ENCODE measurements around the gene MUC6. TPM values are rescaled to one million over a fixed set of nuclear protein-coding genes. Genes with fewer than 3 reads are reported as not detected.

MUC6 gene
- total and polyA plus RNA-seq, 4 donors = 1.3 to 2.2 TPM; not detected in 2

DNA sequence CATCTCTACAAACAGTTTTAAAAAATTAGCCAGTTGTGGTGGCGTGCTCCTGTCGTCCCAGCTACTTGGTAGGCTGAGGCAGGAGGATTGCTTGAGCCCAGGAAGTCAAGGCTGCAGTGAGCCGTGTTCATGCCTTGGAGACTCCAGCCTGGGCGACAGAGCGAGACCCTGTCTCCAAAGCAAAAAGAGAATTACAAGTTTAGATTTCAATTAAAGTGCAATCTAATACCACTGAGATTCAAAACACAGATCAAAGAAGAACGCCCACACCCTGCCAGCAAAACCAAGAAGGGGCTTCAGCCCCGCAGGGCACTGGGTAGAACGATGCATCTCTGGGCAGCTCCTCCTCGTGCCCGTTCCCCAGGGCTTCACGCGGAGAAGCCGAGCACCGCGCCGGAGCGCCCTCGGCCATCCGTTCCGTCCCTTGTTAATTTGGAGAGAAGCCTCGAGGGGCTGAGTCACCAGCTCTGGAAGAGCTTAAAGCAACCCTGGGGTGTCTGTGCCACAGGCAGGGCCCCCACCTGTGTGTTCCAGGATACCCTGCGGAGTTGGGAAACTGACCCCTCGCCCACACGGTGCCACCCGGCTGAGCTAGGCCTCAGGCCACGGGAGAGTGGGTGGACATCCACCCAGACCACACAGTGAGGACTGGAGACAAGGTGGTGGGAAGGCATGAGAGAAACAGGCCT is 63.9 kb downstream of the MUC6 start:
- H3K4me1 ChIP-seq (ENCODE audit: control insufficient read depth, insufficient read depth, low read length) = peaks cover 31% of the 10 kb centered on the region
- no peaks in the 10 kb centered on the region for H3K27me3 ChIP-seq (ENCODE audit: control insufficient read depth, insufficient read depth, low read length)
- no peak overlapping the region for H3K27ac ChIP-seq (ENCODE audit: low read depth, low read length)
- WGBS (ENCODE audit: insufficient coverage) = 97% methylated on average over 26 of the region's 26 CpGs
- DNase-seq (ENCODE audit: low read depth in 4 of 6, low spot score in 6 of 6) = no peak
- peaks cover 93% of the 10 kb centered on the region for H3K36me3 ChIP-seq (ENCODE audit: control insufficient read depth, insufficient read depth, low read length)
- no peak overlapping the region for H3K4me3 ChIP-seq (ENCODE audit: low read depth, low read length)
- H3K9me3 ChIP-seq (ENCODE audit: control insufficient read depth, insufficient read depth, low read length) = no peaks in the 10 kb centered on the region

DNA sequence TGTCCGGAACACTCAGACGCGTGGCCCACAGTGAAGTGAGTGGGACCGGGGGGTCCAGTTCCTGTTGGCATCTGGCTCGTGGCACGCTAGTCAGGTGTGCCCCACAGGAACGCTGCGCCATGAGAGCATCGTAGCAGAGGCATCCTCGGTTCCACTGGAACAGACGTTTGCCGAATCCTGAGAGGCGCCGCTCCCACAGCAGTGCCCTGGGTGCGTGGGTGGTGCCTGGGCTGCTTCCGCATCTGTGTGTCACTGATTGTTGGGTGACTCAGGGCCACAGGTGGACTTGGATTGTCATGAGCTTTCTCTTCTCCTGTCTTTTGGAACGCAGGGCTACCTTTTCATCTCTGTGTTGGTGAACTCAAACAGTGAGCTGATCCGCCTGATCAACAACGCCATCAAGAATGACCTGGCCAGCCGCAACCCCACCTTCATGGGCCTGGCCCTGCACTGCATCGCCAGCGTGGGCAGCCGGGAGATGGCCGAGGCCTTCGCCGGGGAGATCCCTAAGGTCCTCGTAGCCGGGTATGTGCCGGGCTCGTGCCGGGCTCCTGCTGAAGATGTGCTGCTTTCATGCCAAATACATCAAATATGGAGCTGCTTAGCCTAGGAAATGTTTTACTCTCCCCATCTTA is 64.7 kb downstream of the MUC6 start:
- Histone ChIP-seq H3K27me3 (ENCODE audit: control insufficient read depth, insufficient read depth, low read length) (no peaks in the 10 kb centered on the region), H3K27ac (ENCODE audit: low read depth, low read length) (no peak overlapping the region), H3K36me3 (ENCODE audit: control insufficient read depth, insufficient read depth, low read length) (peaks cover 85% of the 10 kb centered on the region), H3K4me3 (ENCODE audit: low read depth, low read length) (no peak overlapping the region), H3K9me3 (ENCODE audit: control insufficient read depth, insufficient read depth, low read length) (no peaks in the 10 kb centered on the region), H3K4me1 (ENCODE audit: control insufficient read depth, insufficient read depth, low read length) (peaks cover 22% of the 10 kb centered on the region)
- no peak for DNase-seq (ENCODE audit: low read depth in 4 of 6, low spot score in 6 of 6)
- 98% methylated on average over 26 of the region's 31 CpGs for WGBS (ENCODE audit: insufficient coverage)

DNA sequence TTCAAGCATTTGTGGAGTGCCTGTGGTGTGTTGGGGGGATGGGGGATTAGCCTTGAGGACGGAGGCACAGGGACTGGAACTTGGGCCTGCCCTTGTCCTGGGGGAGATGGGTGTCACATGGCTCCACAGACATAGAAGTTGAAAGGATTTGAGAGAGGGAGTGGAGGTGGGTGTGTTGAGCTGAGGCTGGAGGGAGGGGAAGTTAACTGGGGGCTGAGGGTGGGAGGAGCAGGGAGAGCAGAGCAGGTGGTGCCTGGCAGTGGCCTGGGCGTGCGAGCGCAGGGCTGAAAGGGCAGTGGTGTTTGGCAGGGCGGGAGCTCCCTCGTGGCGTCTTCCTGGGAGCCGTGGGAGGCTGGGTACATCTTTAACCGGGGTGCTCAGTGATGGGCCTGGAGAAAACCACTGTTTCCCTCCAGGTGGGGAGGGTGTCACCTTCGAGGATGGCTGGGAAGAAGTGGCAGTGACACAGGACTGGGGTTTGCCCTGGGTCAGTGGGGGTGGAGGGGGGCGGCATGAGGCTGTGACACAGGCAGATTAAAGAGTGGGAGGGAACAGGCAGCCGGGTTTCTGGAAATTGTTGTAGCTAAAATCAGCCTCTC is 65.3 kb downstream of the MUC6 start:
- peaks cover 78% of the 10 kb centered on the region for H3K36me3 ChIP-seq (ENCODE audit: control insufficient read depth, insufficient read depth, low read length)
- DNase-seq (ENCODE audit: low read depth in 4 of 6, low spot score in 6 of 6) = no peak

DNA sequence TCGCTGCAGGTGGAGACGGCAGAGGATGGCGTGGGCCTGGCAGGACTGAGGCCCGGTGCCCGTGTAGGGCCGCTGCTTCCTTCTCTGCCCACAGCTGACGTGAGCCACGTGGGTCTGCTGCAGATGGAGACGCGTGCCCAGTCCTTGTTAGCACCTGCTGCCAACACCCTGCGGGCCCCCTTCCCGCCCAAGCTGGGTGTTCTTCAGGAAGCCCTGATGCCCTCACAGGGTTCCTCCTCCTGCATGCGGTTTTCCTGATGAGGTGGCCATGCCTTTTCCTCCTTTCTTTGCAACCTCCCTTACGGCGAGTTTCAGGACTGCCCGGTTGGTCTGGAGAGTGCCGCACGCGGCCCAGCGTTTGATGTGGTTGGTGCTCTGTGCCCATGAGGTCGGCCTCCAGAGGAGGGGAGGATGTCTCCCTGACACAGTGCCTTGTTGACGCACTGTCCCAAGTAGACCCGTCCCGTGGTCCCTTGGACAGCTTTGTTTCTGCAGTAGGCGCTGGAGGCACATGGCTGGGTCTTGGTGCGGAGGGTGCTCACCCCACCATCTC is 66.1 kb downstream of the MUC6 start:
- H3K4me3 ChIP-seq (ENCODE audit: low read depth, low read length) = no peak overlapping the region
- no peak for DNase-seq (ENCODE audit: low read depth in 4 of 6, low spot score in 6 of 6)
- no peaks in the 10 kb centered on the region for H3K27me3 ChIP-seq (ENCODE audit: control insufficient read depth, insufficient read depth, low read length)
- peaks cover 15% of the 10 kb centered on the region for H3K4me1 ChIP-seq (ENCODE audit: control insufficient read depth, insufficient read depth, low read length)
- H3K9me3 ChIP-seq (ENCODE audit: control insufficient read depth, insufficient read depth, low read length) = no peaks in the 10 kb centered on the region
- WGBS (ENCODE audit: insufficient coverage) = 87% methylated on average over 17 of the region's 26 CpGs
- no peak overlapping the region for H3K27ac ChIP-seq (ENCODE audit: low read depth, low read length)
- H3K36me3 ChIP-seq (ENCODE audit: control insufficient read depth, insufficient read depth, low read length) = peaks cover 72% of the 10 kb centered on the region

More for the DNA sequence above, 65.3 kb downstream of the MUC6 start:
- H3K4me1 ChIP-seq (ENCODE audit: control insufficient read depth, insufficient read depth, low read length) = peaks cover 20% of the 10 kb centered on the region
- 95% methylated on average over 11 of the region's 12 CpGs for WGBS (ENCODE audit: insufficient coverage)
- H3K4me3 ChIP-seq (ENCODE audit: low read depth, low read length) = no peak overlapping the region
- no peak overlapping the region for H3K27ac ChIP-seq (ENCODE audit: low read depth, low read length)
- no peaks in the 10 kb centered on the region for H3K9me3 ChIP-seq (ENCODE audit: control insufficient read depth, insufficient read depth, low read length)
- no peaks in the 10 kb centered on the region for H3K27me3 ChIP-seq (ENCODE audit: control insufficient read depth, insufficient read depth, low read length)

DNA sequence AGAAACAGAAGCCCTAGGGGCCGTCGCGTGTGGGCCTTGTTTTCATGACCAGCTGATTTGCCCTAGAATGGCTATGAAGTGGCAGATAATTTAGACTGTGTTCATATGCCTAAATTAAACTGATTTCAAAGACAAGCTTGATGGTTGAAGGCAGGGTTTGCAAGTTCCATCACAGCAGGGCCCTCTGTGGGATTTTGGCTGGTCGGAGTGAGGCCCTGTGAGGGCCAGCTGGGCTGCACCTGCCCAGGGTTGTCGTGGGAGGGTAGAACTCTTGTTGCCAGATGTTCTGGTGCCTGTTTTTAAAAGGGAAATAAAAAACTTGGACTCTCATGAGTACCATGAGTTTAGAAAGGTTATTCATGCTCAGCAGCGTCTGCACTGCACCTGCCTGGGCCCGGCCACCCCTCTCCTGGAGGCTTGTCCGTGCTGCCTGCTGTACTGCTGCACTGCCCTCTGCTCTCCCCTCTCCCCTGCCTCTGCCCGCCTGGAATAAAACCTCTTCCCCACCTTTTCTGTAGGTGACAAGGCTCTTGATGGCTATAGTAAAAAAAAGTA is 66.8 kb downstream of the MUC6 start:
- H3K4me3 ChIP-seq (ENCODE audit: low read depth, low read length) = no peak overlapping the region
- WGBS (ENCODE audit: insufficient coverage) = 52% methylated on average over 8 of the region's 9 CpGs
- peaks cover 65% of the 10 kb centered on the region for H3K36me3 ChIP-seq (ENCODE audit: control insufficient read depth, insufficient read depth, low read length)
- no peaks in the 10 kb centered on the region for H3K27me3 ChIP-seq (ENCODE audit: control insufficient read depth, insufficient read depth, low read length)
- H3K4me1 ChIP-seq (ENCODE audit: control insufficient read depth, insufficient read depth, low read length) = peaks cover 15% of the 10 kb centered on the region
- no peak overlapping the region for H3K27ac ChIP-seq (ENCODE audit: low read depth, low read length)
- DNase-seq (ENCODE audit: low read depth in 4 of 6, low spot score in 6 of 6) = no peak
- H3K9me3 ChIP-seq (ENCODE audit: control insufficient read depth, insufficient read depth, low read length) = no peaks in the 10 kb centered on the region

DNA sequence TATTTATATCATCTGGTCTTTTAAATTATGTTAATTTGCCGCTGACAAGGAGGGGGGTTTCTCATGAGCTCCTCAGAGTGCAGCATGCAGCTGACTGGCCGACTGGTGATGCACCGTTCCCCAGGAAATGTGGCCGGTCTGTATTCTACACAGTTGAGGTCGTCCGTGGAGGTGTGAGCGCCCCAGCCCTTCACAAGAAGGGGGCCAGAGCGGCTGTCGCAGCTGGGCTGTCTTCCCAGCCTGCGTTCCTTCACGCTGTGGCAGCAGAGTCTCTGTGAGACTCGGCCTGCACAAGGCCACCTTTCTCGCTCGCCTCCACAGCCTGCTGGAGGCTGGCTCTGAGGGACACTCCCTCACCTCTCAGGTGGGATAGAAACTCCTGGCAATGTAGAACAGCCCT is 67.7 kb downstream of the MUC6 start:
- DNase-seq (ENCODE audit: low read depth in 4 of 6, low spot score in 6 of 6) = no peak
- no peaks in the 10 kb centered on the region for H3K9me3 ChIP-seq (ENCODE audit: control insufficient read depth, insufficient read depth, low read length)
- H3K36me3 ChIP-seq (ENCODE audit: control insufficient read depth, insufficient read depth, low read length) = peaks cover 62% of the 10 kb centered on the region
- H3K4me1 ChIP-seq (ENCODE audit: control insufficient read depth, insufficient read depth, low read length) = peaks cover 15% of the 10 kb centered on the region
- H3K27me3 ChIP-seq (ENCODE audit: control insufficient read depth, insufficient read depth, low read length) = no peaks in the 10 kb centered on the region
- no peak overlapping the region for H3K27ac ChIP-seq (ENCODE audit: low read depth, low read length)
- WGBS (ENCODE audit: insufficient coverage) = 69% methylated on average over 12 of the region's 14 CpGs
- no peak overlapping the region for H3K4me3 ChIP-seq (ENCODE audit: low read depth, low read length)

DNA sequence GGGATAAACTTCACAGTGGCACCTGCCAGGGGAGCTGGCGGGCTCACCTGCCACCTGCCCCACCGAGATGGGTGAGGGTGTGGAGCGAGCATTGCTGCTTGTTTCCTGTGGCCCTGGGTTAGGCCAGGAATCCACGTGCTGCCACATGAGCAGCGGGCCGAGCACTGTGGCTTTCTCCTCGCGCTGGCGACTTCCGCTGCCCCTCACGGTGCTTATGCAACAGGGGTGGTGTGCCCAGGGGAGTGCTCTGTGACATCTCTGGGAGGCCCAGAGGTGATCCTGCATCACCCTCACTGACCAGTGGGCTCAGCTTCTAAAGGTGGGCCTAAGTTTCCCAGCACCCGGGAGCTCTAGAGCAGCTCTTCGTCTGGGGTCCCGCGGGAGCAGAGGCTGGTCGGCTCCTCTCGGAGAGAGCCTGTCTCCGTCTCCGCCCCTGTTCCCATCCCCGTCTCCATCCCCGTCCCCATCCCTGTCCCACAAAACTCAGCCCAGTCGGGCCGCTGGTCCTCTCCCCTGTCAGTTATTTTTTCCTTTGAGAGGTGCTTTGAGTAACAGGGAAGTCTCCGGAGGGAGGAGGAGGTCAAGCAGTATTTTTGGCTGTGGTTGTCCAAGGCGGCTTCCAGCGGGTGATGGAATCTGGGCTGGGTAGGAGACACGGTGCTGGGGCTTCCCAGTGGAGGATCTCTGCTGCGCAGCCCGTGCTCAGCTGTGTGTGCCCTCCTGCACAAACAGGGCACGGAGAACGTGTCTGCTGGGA is 68.3 kb downstream of the MUC6 start:
- H3K36me3 ChIP-seq (ENCODE audit: control insufficient read depth, insufficient read depth, low read length) = peaks cover 62% of the 10 kb centered on the region
- DNase-seq (ENCODE audit: low read depth in 4 of 6, low spot score in 6 of 6) = no peak
- H3K4me3 ChIP-seq (ENCODE audit: low read depth, low read length) = no peak overlapping the region
- H3K27ac ChIP-seq (ENCODE audit: low read depth, low read length) = no peak overlapping the region
- H3K9me3 ChIP-seq (ENCODE audit: control insufficient read depth, insufficient read depth, low read length) = no peaks in the 10 kb centered on the region
- 81% methylated on average over 23 of the region's 31 CpGs for WGBS (ENCODE audit: insufficient coverage)
- H3K4me1 ChIP-seq (ENCODE audit: control insufficient read depth, insufficient read depth, low read length) = peaks cover 15% of the 10 kb centered on the region
- H3K27me3 ChIP-seq (ENCODE audit: control insufficient read depth, insufficient read depth, low read length) = no peaks in the 10 kb centered on the region

DNA sequence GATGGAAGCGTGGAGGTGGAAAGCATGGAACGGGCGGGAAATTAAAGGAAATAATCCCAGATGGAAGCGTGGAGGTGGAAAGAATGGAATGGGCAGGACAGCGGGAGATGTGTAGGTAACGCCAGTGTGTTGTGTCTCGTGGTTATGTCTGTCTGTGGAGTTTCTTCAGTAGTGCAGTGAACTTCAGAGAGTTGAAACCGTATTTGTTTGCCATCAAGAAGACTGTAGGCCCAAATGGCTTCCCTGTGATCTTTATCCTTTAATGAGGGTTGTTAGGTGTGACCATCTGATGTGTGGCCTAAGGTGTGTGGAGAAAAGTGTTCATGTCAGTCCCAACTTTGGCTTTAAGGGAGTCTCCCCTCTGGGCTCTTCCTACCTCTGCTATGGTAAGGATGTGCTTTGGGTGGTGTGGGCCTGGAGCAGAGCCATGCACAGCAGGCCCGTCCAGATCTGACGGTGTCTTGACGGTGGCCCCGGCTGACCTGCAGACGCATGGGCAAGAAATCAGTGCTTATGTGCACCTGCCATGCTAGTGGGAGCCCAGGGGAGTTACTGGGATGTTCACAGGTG is 71.2 kb downstream of the MUC6 start:
- Histone ChIP-seq H3K36me3 (ENCODE audit: control insufficient read depth, insufficient read depth, low read length) (peaks cover 51% of the 10 kb centered on the region), H3K27ac (ENCODE audit: low read depth, low read length) (no peak overlapping the region), H3K9me3 (ENCODE audit: control insufficient read depth, insufficient read depth, low read length) (no peaks in the 10 kb centered on the region), H3K4me3 (ENCODE audit: low read depth, low read length) (no peak overlapping the region), H3K4me1 (ENCODE audit: control insufficient read depth, insufficient read depth, low read length) (peaks cover 15% of the 10 kb centered on the region), H3K27me3 (ENCODE audit: control insufficient read depth, insufficient read depth, low read length) (no peaks in the 10 kb centered on the region)
- DNase-seq (ENCODE audit: low read depth in 4 of 6, low spot score in 6 of 6) = no peak
- 94% methylated on average over 13 of the region's 13 CpGs for WGBS (ENCODE audit: insufficient coverage)

DNA sequence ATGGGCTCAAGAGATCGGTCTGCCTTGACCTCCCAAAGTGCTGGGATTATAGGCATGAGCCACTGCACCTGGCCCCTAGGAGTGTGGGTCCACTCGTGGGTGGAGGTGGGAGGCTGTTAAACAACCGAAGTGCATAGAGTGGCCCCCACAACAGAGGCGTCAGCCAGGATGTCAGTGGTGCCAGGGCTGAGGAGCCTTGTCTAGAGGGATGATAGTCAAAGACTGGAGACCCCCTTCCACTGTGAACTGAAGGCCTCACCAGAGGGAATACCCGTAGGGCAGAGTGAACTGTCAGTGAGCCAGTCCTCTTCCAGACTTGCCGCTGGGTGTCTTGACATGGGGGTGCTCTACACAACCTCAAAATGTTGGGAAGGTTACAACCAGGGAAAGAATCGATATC is 72.7 kb downstream of the MUC6 start:
- Histone ChIP-seq H3K27ac (ENCODE audit: low read depth, low read length) (no peak overlapping the region), H3K36me3 (ENCODE audit: control insufficient read depth, insufficient read depth, low read length) (peaks cover 55% of the 10 kb centered on the region), H3K27me3 (ENCODE audit: control insufficient read depth, insufficient read depth, low read length) (no peaks in the 10 kb centered on the region), H3K9me3 (ENCODE audit: control insufficient read depth, insufficient read depth, low read length) (no peaks in the 10 kb centered on the region), H3K4me1 (ENCODE audit: control insufficient read depth, insufficient read depth, low read length) (peaks cover 11% of the 10 kb centered on the region), H3K4me3 (ENCODE audit: low read depth, low read length) (no peak overlapping the region)
- no peak for DNase-seq (ENCODE audit: low read depth in 4 of 6, low spot score in 6 of 6)
- 98% methylated on average over 6 of the region's 7 CpGs for WGBS (ENCODE audit: insufficient coverage)
